NT2/D1 (cell line): ENCODE data around the gene BICC1.

Experiments used
- SUZ12 ChIP-seq: IDR thresholded peaks from 2 replicates; pipeline ENCODE4 v1.6.1; 2011; ENCODE audit not compliant: insufficient read length, insufficient read depth; ENCODE audit errors: extremely low read depth
- YY1 ChIP-seq: IDR thresholded peaks from 2 replicates; pipeline ENCODE4 v1.6.1; 2011; ENCODE audit not compliant: insufficient read length, insufficient read depth
- ZNF274 ChIP-seq: IDR thresholded peaks from 2 replicates; pipeline ENCODE4 v1.6.1; 2011; ENCODE audit warnings: mild to moderate bottlenecking, low read depth, low read length

DNA sequence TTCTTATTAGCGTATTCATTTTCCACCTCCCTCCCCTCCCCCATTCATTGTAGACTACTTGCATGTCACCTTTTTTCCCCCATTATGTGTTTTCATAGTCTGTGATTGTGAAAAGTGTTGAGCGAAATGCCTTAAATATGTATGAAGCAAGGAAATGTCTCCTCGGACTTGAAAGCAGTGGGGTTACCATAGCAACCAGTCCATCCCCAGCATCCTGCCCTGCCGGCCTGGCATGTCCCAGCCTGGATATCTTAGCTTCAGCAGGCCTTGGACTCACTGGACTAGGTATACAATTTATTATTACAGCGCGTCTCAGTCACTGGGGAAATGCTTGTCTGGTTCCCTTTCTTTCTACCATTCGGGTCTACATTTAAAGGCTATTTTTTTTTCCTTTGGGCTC, 283.6 kb downstream of the BICC1 start:
- no peak for TF ChIP-seq YY1
- TF ChIP-seq SUZ12, result no peak
- no peak for TF ChIP-seq ZNF274
